HG03457 (cell line): ENCODE results near the gene NEO1.
A peak's percentile ranks its signal among the peaks of the same experiment; 100 is the strongest.

Experiments used
- ATAC-seq: cut with Tn5 transposase; IDR thresholded peaks from one replicate; pipeline ENCODE4 v1.9.1; 2021; ENCODE audit warnings: moderate number of reproducible peaks; ENCODE audit not compliant: unreplicated experiment

Gene NEO1

DNA sequence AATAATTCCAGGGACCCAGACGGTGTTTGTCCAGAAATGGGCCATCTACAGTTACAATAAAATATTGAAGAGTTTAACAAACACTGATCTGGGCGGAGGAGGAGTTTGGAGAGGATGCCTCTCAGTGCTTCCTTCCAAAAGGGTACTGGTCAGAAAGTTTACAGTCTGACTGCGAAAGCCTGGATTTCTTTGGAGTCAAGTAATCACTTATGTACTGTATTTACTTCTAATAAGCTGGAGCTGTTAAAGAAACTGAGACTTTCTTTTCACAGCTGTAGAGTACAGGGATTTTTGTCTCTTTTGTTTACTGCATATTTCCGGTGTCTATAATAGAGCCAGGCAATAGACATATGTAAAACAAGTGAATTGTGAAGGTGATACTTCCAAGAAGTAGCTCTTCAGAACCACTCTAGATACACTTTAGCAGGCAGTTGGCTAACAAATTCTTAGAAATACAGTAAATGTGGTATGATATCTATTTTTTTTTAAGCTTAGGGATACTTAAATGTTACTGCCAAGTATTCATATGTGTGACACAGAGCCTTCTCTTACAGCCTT lies 22.1 kb upstream of the NEO1 start:
- no peak for ATAC-seq

DNA sequence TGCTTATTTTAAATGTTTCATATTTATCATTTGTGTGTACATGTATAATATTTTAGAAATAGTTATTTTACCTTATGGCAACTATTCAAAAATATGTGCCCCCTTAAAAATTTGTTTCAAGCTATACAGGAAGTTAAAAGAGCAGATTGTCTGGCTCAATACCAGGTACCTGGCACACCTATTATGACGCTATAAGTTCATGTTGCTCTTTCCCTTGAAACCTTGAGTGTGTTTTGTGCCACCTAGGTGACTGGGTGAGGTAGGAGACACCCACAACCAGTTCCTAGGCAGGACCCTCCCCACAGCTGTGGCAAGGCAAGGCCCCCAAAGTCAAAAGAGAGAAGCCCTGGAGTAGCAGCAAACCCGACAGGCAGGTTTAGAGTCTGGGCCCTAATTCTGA lies 20.6 kb upstream of the NEO1 start:
- no peak for ATAC-seq

DNA sequence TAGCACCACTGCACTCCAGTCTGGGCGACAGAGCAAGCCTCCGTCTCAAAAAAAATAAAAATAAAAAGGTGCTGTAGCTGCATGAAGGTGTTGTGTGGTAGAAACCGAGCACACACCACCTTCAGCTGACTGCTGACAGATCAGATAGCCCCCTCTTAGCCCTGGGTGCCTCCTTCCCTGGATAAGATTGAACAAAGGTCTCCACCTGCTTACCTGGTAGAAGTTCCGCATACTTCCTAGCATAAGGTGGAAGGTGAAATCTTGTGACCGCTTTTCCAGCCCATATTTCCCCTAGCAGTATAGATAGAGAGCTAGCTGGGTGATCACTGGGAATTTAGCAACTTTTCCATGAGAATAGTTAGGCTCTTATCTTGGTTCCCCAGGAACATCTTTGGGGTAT lies 18.7 kb upstream of the NEO1 start:
- ATAC-seq = no peak

DNA sequence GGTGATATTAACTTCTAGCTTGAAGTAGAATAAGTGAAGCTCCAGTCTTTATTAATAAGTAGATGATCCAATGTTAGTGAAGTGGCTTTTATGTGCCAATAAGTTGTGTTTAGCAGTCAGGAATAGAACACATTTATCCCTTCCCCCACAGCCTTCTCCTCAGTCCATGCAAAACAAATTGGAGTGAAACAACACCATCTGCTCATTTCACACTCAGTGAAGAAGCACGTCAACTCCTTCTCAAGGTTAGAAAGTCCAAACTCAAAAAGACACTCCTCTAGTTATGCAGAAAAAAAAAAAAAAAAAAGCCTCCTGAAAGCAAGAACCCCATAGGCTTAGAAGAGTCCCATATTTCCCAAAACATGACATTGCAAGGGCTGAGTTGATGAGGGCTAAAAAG lies 18.0 kb upstream of the NEO1 start:
- ATAC-seq = no peak

DNA sequence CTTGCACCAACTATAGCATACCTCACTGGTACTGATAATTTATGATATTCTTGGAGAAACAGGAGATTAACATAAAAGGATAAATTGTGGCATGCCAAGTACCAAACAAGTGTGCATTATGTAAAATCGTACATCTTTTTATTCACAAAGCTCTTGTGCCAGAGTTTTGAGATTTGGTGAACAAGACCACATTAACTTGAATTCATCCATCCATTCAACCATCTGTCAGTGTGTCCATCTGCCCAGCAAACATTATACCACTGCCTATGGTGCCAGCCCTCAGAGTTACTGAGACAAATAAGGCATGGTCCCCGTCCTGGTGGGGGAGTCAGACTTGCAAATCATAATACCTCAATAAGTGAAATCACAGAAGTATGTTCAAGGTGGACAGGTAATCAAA lies 17.0 kb upstream of the NEO1 start:
- ATAC-seq = no peak

DNA sequence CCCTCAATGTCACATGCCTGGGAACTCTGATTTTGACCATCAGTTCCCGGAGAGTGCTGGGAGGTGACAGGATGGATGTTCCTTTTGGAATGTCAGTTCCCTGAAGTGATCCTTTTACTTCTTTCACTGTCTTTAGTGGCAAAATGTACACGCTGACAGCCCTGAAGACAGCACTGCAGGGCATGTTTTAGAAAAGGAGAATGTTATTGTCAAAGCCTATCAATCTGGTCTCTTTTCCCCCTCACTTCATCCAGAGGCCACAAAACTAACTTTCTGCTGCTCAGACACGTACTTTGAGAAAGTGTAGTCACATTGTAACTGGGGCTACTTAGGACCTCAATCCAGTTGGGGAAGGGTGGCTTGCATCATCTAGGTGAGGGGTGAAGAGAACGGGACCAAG lies 14.0 kb upstream of the NEO1 start:
- ATAC-seq = no peak

DNA sequence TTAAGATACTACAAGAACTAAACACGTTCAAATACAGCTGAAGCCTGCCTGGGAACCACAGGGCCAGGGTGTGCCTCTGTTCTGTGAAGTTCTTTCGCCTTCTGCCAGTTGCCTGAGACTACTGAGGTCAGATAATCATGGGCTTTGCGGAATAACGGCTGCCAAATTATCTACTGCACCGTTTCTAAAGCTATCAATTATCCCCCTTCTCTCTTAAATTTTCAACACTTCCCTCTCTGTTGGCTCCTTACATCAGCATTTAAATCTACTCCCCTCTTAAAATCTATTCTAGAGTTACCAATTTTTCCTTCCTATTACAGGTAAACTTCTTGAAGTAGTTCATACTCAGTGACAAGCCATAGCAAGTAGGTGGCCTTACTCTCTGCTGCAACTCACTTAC lies 6.2 kb upstream of the NEO1 start:
- ATAC-seq = no peak

DNA sequence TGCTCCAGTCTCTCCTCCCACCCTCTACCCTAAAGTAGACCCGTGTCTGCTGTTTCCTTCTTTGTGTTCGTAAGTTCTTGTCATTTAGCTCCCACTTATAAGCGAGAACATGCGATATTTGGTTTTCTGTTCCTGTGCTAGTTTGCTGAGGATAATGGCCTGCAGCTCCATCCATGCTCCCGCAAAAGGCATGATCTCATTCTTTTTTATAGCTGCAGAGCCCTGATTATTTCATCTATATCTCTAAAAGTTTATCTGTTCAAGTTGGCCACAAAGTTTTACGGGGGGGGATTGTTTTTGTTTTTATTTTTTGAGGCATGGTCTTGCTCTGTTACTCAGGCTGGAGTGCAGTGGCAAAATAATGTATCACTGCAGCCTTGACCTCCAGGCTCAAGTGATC lies 4.4 kb upstream of the NEO1 start:
- no peak for ATAC-seq

DNA sequence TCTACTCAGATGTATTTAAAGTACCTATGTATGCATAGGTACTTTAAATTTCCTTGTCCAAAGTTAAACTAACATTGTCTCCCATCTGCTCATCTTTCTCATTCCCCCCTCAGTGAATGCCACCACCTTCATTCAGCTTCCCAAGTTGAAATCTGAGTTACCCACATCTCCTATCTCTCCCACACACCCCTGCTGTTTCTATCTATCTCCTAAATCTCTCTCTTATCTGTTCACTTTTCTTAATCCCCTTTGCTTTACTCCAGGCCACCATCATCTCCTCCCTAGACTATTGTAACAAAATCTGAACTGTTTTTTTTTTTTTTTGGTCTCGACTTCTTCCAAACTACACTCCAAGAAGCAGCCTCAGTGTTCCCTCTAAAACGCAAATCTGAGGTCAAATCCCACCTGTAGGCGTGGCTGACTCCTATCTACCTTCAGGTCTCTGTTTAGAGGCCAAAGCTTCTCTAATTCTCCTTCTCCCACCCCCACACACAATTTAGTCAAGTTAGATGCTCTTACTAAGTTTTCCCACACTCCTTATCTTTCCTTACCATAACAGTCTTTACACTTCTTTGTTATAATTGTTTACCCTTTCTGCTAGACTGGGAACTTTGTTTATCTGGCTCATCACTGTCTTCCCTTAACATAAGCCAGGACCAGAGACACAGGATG lies 3.5 kb upstream of the NEO1 start:
- no peak for ATAC-seq

DNA sequence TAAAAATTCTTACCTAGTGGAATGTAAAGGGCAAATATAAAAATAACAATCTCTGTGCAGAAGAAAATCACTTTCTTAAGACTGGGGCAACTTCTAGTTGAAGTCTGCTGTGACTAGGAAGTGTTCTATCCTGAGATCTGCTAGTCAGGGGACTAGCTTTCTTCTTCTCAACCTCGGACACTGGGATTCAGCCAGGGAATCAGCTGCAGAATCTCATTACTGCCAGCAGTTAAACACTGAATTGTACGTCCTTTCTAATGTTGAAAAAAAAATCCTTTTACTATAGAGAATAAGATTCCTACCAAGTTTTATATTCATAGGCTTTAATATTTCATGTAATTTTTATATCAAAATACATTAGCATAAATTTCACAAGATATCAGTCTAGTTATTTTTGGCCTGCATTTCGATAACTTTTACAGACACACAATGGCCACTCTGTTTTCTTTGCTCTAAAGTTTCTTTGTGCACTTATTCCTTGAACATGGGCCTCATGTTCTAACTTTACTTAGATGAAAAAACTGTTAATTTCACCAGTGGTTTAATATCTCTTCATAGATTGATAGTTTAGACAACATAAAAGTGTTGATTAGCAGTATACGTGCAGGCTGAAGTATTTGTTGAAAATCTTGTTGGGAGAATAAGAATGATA lies 2.6 kb upstream of the NEO1 start:
- no peak for ATAC-seq

DNA sequence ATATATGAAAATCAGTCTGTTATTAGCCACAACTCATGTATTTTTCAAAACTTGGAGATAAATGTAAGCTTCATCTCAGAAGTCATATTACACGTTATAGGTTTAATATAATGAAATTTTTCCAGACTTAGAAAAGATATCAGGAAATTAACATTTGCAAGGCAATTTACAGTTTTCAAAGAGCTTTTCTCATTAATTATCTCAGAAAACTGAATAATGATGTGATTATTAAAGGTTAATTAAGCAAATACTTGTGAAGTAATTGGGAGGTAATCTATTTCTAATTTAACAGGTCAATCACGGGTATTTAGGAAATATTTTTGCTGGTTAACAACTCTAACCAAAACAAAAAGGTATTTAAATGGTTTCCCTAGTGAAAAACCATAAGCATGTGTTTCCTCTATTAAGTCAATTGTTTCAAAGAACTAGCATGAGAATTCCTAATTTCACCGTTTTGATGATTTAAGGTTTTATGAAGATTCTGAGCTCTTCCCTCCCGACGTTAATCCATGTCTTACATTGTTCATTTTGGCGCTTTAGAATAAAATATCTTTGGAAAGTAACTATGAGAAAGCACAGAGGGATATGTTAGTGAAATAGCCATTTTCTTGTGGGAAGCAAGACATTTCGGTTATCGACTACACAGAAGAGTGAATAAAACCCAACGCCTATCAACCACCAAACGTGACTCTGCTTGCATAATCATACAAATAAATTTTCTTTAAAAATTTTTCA lies 1.5 kb upstream of the NEO1 start:
- ATAC-seq = no peak

DNA sequence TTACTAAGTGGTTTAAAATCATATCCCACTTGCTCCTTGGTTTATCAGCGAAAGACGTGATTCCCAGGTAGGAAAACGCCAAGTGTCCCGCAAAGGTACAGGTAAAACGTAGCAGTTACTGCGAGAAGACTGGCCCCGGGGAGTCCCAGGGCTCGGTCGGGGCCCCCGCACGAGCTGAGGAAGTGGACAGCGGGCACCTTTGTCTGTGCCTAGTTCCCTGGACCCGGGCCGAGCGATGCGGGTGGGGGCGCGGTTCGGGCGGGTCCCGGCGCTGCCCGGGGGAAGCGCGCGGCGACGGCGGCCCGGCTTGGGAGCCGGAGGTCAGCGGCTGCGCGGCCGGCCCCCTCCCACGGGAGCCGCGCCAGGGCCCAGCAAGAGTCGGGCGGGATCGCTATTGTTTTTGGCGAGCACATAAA lies 864 bp upstream of the NEO1 start:
- ATAC-seq = peak; percentile 13

DNA sequence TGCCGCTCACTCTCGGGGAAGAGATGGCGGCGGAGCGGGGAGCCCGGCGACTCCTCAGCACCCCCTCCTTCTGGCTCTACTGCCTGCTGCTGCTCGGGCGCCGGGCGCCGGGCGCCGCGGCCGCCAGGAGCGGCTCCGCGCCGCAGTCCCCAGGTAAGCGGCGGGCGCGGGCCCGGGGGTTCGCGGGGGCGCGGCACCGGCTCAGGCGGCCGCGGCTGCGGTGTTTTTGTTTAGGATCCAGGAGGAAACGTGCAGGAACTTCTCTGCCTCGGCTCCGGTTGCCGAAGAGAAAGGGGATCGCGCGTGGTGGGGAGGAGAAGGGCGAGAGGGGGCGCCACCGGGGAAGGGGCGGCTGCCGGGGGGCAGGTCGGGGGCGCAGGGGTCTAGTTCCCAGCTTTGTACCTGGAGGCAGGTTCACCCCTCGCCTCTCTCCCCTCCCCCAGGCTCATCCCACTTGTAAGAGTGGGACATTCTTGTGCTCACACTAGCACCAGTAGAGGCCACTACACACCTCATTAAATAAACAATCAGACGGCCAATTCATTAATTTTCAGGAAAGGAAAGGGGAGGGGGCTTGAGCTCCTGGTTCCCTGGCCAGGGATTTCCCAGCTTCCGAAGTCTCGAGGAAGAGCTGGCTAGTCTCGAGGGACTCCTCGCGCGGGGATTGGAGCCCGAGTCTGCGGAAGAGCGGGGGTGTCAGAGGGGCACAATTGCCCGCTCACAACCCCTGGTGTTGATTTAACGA lies 562 bp downstream of the NEO1 start:
- peak; percentile 31 for ATAC-seq

DNA sequence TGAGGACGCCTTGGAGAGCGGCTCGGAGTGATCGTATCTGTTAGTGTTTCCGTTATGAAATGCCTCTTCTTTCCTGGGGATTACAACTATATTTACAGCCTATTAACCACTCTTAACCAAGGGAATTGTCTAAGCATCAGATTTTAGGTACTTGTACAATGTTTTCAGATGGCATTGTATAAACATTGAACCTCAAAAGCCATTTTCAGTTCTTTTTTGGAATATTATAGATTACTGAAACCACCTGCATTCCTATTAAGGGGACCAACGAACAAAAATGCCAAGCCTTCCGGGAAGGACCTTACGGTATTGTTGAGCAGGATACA lies 1.1 kb downstream of the NEO1 start:
- ATAC-seq = no peak

DNA sequence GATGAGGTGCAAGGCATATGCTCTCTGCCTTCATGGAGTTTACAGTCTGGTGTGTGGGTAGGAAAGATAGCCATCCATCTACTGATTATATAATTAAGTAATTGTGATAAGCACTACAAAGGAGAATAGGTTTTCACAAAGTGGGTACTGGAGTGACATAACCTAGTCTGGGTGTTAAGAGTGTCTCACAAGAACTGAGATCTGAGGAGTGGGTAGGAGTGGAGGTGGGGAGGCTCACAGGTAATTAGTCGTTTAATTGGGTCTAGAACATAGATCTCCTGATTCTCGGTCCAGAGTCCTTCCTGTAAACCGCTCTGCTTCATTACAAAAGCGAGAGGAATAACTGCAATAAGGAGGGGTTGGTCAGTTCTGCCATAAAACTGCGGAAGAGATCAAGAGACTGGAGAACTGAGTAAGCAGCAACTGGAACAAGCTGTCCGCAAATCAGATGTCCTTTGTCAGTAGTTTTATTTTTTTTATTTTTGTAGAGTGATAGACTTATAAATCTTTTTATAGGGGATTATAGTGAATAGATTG lies 2.2 kb downstream of the NEO1 start:
- ATAC-seq = no peak

DNA sequence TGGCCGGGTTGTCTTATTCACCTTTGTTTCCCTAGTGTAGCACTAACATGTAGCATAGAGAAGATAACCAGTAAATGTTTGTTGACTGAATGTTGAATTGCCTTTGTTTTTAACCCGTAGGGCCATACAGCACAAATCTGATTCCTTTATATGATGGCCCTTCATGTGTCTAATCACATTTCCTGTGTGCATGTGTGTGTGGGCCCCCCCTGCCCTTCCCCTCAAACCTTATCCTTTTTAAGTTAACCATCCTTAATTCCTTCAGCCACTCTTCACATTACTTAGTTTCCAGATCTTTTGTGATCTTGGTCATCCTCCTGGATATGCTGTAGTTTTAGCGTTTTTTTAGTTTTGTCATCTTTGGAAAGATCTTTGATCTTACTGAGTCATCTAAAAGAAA lies 4.2 kb downstream of the NEO1 start:
- no peak for ATAC-seq

DNA sequence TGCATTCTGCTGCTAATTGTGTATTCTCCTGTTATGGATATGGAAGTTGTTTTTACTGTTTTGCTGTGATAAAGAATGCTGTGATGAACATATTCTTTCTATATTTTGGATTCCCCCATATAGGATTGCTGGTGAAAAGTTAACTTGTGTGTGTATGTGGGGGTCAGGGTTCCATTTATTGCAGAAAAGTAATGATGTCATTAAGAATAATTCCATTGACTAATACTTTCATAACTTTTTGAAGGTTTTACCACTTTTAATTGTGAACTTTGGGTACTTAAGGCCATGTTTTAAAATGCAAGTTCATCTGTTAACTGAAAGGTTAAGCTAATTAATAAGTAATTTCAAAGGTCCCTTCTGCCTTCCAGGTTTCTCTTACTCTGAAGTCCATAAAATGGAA lies 6.2 kb downstream of the NEO1 start:
- ATAC-seq = no peak

DNA sequence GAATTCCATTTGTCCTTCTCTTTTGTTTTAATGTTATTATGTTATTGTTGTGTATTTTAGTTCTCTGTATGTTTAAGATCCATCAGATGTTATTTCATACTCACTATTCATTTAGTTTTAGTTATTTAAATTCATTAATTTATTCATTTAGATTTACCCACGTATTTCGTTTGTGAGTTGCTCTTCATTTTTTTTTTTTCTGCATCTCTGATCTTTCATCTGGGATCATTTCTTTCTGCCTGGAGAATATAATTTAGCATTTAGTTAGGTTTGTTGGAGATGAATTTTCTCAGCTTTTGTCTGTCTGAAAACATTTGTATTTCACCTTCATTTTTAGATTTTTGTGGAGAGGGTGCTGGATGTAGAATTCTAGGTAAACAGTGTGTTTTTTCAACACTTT lies 12.9 kb downstream of the NEO1 start:
- ATAC-seq = no peak

DNA sequence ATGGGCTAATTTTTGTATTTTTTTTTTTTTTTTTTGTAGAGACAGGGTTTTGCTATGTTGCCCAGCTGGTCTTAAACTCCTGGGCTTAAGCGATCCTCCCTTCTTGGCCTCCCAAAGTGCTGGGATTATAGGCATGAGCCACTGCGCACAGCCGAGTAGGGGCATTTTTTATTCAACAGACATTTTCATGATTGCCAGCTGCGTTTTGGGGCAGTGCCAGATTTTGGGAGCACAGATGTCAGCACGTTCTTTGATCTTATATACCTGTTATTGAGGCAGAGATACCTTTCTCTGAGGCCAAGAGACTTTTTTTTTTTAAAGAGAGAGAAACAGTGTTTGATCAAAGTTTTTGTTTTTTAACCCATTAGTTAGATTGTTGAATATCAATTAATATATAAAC lies 16.8 kb downstream of the NEO1 start:
- ATAC-seq = no peak

DNA sequence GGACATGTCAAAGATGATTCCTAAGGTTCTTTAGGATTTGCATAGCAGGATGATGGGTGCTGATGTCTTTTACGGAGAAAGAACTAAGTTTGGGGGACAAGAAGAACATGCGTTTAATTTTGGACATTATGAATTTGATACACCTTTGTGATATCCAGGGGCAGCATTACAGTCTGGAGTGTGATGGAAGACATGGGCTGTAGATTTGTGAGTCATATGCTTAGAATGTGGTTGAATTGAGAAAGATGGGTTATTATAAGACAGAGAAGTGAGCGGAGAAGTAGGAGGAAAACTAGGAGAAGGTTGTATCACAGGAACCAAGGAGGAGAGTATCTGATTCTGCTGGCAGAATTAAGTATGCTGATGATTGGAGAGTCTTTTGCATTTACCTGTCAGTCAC lies 20.6 kb downstream of the NEO1 start:
- ATAC-seq = no peak

DNA sequence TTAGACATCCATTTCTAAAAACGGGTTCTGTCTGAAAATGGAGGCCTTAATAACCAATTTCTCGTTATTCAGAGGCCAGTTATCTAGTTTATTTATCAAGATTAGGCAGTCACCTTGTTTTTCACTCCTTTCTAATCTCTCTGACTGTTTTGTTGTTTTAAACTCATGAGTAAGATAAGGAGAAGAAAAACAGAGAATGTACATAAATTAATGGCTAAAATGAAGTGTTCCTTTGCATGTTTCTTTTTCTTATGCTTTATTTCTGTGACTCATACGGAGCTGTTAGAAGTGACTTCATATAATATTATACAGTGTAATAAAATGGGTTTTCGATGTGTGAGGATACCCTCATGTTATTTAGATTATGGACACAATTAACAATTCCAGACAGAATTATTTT lies 22.0 kb downstream of the NEO1 start:
- ATAC-seq = no peak
